ENCODE results near the gene PIK3C2B.
A peak's percentile ranks its signal among the peaks of the same experiment; 100 is the strongest.
"Not testable (repeated sequence)": the region's sequence is repeated elsewhere in the genome, so short reads cannot be mapped to it uniquely, and the experiment has no call there.

The PIK3C2B gene

GRCh38 chr1:204506201-204506968 lies 11.8 kb upstream of the PIK3C2B start:
- peak; percentile 90 for DNase-seq

GRCh38 chr1:204505674-204506200 lies 11.1 kb upstream of the PIK3C2B start:
- DNase-seq: no peak

GRCh38 chr1:204503913-204504519 lies 9.4 kb upstream of the PIK3C2B start:
- no peak for DNase-seq

- peak; percentile 69 for DNase-seq
Measured at GRCh38 chr1:204503122-204503912, 8.7 kb upstream of the PIK3C2B start.

- DNase-seq: no peak
Measured at GRCh38 chr1:204502241-204502640, 7.6 kb upstream of the PIK3C2B start.

GRCh38 chr1:204499511-204500468 lies 5.2 kb upstream of the PIK3C2B start:
- no peak for DNase-seq

- DNase-seq: no peak
Measured at GRCh38 chr1:204498981-204499380, 4.4 kb upstream of the PIK3C2B start.

GRCh38 chr1:204495777-204496176 lies 1.2 kb upstream of the PIK3C2B start:
- DNase-seq: no peak

- DNase-seq: no peak
Measured at GRCh38 chr1:204495078-204495753, 611 bp upstream of the PIK3C2B start.

- peak; percentile 42 for DNase-seq
Measured at GRCh38 chr1:204493984-204494280, 673 bp downstream of the PIK3C2B start.

- DNase-seq: no peak
Measured at GRCh38 chr1:204493145-204493983, 1.2 kb downstream of the PIK3C2B start.

GRCh38 chr1:204491655-204492054 lies 3.0 kb downstream of the PIK3C2B start:
- no peak for DNase-seq

GRCh38 chr1:204487256-204487615 lies 7.4 kb downstream of the PIK3C2B start:
- no peak for DNase-seq

- DNase-seq: not testable (repeated sequence)
Measured at GRCh38 chr1:204486513-204487255, 7.9 kb downstream of the PIK3C2B start.

- DNase-seq: no peak
Measured at GRCh38 chr1:204483791-204484190, 10.8 kb downstream of the PIK3C2B start.

- DNase-seq: no peak
Measured at GRCh38 chr1:204480515-204480914, 14.1 kb downstream of the PIK3C2B start.

- DNase-seq: no peak
Measured at GRCh38 chr1:204479387-204480136, 15.0 kb downstream of the PIK3C2B start.

GRCh38 chr1:204478921-204479320 lies 15.7 kb downstream of the PIK3C2B start:
- DNase-seq: no peak

GRCh38 chr1:204478172-204478899 lies 16.3 kb downstream of the PIK3C2B start:
- no peak for DNase-seq

Data from kidney glomerular epithelial cell (primary cell).